SK-N-SH treated with all-trans-retinoic acid at 6 μM for 48 hours (cell line): ENCODE measurements around the gene ALK.

Experiments
- ATAC-seq: fragments of 200-7000 bp; cut with Tn5 transposase; 3 replicates; pipeline ENCODE4 v1.9.1; 2020; ENCODE audit warnings: mild to moderate bottlenecking, moderate library complexity
- ARNTL ChIP-seq: fragments of 450-650 bp; formaldehyde crosslinking; IDR thresholded peaks from 2 replicates; pipeline ENCODE4 v1.5.0; 2020; ENCODE audit warnings: low read depth, mild to moderate bottlenecking, moderate library complexity, borderline replicate concordance
- BACH2 ChIP-seq: fragments of 250-450 bp; sonication (Bioruptor Pico); IDR thresholded peaks from 2 replicates; pipeline ENCODE4 v1.9.0; 2021; ENCODE audit warnings: mild to moderate bottlenecking, borderline replicate concordance
- CREB5 ChIP-seq: fragments of 250-450 bp; sonication (Bioruptor Pico); IDR thresholded peaks from 2 replicates; pipeline ENCODE4 v1.5.1; 2020; ENCODE audit warnings: low read depth, mild to moderate bottlenecking, moderate library complexity
- CSDC2 ChIP-seq: fragments of 250-450 bp; sonication (Bioruptor Pico); IDR thresholded peaks from 2 replicates; pipeline ENCODE4 v1.5.0; 2020; ENCODE audit warnings: mild to moderate bottlenecking, moderate library complexity
- CSRNP3 ChIP-seq: fragments of 250-450 bp; sonication (Bioruptor Pico); IDR thresholded peaks from 2 replicates; pipeline ENCODE4 v1.5.1; 2021; ENCODE audit warnings: mild to moderate bottlenecking, moderate library complexity
- ESRRG ChIP-seq: fragments of 250-450 bp; sonication (Bioruptor Pico); IDR thresholded peaks from 2 replicates; pipeline ENCODE4 v1.6.1; 2021; ENCODE audit warnings: mild to moderate bottlenecking
- GLIS3 ChIP-seq: fragments of 250-450 bp; sonication (Bioruptor Pico); IDR thresholded peaks from 2 replicates; pipeline ENCODE4 v1.5.0; 2020; ENCODE audit warnings: mild to moderate bottlenecking, moderate library complexity
- ISL1 ChIP-seq: fragments of 250-450 bp; sonication (Bioruptor Pico); IDR thresholded peaks from 2 replicates; pipeline ENCODE4 v2.1.2; 2022; ENCODE audit warnings: mild to moderate bottlenecking, moderate library complexity
- OSR1 ChIP-seq: fragments of 250-450 bp; sonication (Bioruptor Pico); IDR thresholded peaks from 2 replicates; pipeline ENCODE4 v1.8.0; 2022; ENCODE audit warnings: moderate library complexity, mild to moderate bottlenecking, inconsistent platforms
- PATZ1 ChIP-seq: fragments of 250-450 bp; sonication (Bioruptor Pico); IDR thresholded peaks from 2 replicates; pipeline ENCODE4 v1.8.0; 2020; ENCODE audit warnings: mild to moderate bottlenecking, moderate library complexity, borderline replicate concordance
- POU6F1 ChIP-seq: fragments of 250-450 bp; sonication (Bioruptor Pico); IDR thresholded peaks from 2 replicates; pipeline ENCODE4 v1.8.0; 2021; ENCODE audit warnings: low read depth, mild to moderate bottlenecking, moderate library complexity, borderline replicate concordance
- PPARA ChIP-seq: fragments of 250-450 bp; sonication (Bioruptor Pico); IDR thresholded peaks from 2 replicates; pipeline ENCODE4 v1.5.0; 2020; ENCODE audit warnings: mild to moderate bottlenecking, borderline replicate concordance
- SNAI2 ChIP-seq: fragments of 250-450 bp; sonication (Bioruptor Pico); IDR thresholded peaks from 2 replicates; pipeline ENCODE4 v1.5.0; 2020; ENCODE audit warnings: mild to moderate bottlenecking, moderate library complexity
- TCF4 ChIP-seq: fragments of 250-450 bp; sonication (Bioruptor Pico); IDR thresholded peaks from 2 replicates; pipeline ENCODE4 v1.8.0; 2021; ENCODE audit warnings: mild to moderate bottlenecking, moderate library complexity, borderline replicate concordance
- TOX ChIP-seq: fragments of 250-450 bp; sonication (Bioruptor Pico); IDR thresholded peaks from 2 replicates; pipeline ENCODE4 v1.8.0; 2021; ENCODE audit warnings: mild to moderate bottlenecking, moderate library complexity, borderline replicate concordance
- TSHZ2 ChIP-seq: fragments of 250-450 bp; sonication (Bioruptor Pico); IDR thresholded peaks from 2 replicates; pipeline ENCODE4 v1.5.0; 2020; ENCODE audit warnings: mild to moderate bottlenecking, moderate library complexity
- ZC3H10 ChIP-seq: fragments of 250-450 bp; sonication (Bioruptor Pico); IDR thresholded peaks from 2 replicates; pipeline ENCODE4 v1.5.1; 2021; ENCODE audit warnings: mild to moderate bottlenecking, moderate library complexity
- ZFP3 ChIP-seq: fragments of 250-450 bp; sonication (Bioruptor Pico); IDR thresholded peaks from 2 replicates; pipeline ENCODE4 v1.5.0; 2020; ENCODE audit warnings: mild to moderate bottlenecking, moderate library complexity
- ZFP30 ChIP-seq: fragments of 450-650 bp; formaldehyde crosslinking; IDR thresholded peaks from 2 replicates; pipeline ENCODE4 v1.5.0; 2022; ENCODE audit warnings: mild to moderate bottlenecking, moderate library complexity
- ZNF565 ChIP-seq: fragments of 450-650 bp; formaldehyde crosslinking; conservative IDR thresholded peaks from 2 replicates; pipeline ENCODE4 v1.5.0; 2020; ENCODE audit warnings: low read depth, mild to moderate bottlenecking, moderate library complexity
- ZNF70 ChIP-seq: fragments of 450-650 bp; formaldehyde crosslinking; IDR thresholded peaks from 2 replicates; pipeline ENCODE4 v1.5.0; 2020; ENCODE audit warnings: mild to moderate bottlenecking, moderate library complexity
- ZNF8 ChIP-seq: fragments of 450-650 bp; formaldehyde crosslinking; IDR thresholded peaks from 2 replicates; pipeline ENCODE4 v1.5.0; 2020; ENCODE audit warnings: mild to moderate bottlenecking, moderate library complexity

The ALK gene

GRCh38 chr2:29269095-29269764 is 652.2 kb downstream of the ALK start:
- no peak for ATAC-seq

GRCh38 chr2:29267720-29268119 is 653.7 kb downstream of the ALK start:
- ATAC-seq = peak; percentile 57
- TF ChIP-seq ESRRG = no peak
- TF ChIP-seq CSDC2 (CRISPR knock-in tag) = no peak
- TF ChIP-seq SNAI2 = peak; percentile 92; the same call in 1 of the 2 replicates
- TF ChIP-seq ZFP3 (CRISPR knock-in tag) = no peak
- peak; percentile 87 for TF ChIP-seq ISL1 (CRISPR knock-in tag)
- TF ChIP-seq POU6F1 = no peak
- peak; percentile 93 for TF ChIP-seq TCF4 (CRISPR knock-in tag)
- no peak for TF ChIP-seq OSR1 (CRISPR knock-in tag)
- peak; percentile 87 for TF ChIP-seq TSHZ2 (CRISPR knock-in tag)
- no peak for TF ChIP-seq ARNTL (CRISPR knock-in tag)
- TF ChIP-seq PPARA (CRISPR knock-in tag) = no peak
- no peak for TF ChIP-seq TOX (CRISPR knock-in tag)
- no peak for TF ChIP-seq ZNF565 (CRISPR knock-in tag)
- 0 out of 2 replicates have a peak, but pooled peaks have one; percentile 24 for TF ChIP-seq ZNF8 (CRISPR knock-in tag)
- TF ChIP-seq BACH2 (CRISPR knock-in tag) = no peak
- no peak for TF ChIP-seq ZC3H10 (CRISPR knock-in tag)
- no peak for TF ChIP-seq CREB5 (CRISPR knock-in tag)
- no peak for TF ChIP-seq ZFP30 (CRISPR knock-in tag)
- TF ChIP-seq ZNF70 (CRISPR knock-in tag) = 0 out of 2 replicates have a peak, but pooled peaks have one; percentile 35
- no peak for TF ChIP-seq CSRNP3
- no peak for TF ChIP-seq GLIS3

More at GRCh38 chr2:29269095-29269764, 652.2 kb downstream of the ALK start:
- TF ChIP-seq SNAI2 (no peak), POU6F1 (no peak), TCF4 (CRISPR knock-in tag) (no peak), TOX (CRISPR knock-in tag) (no peak), ZNF565 (CRISPR knock-in tag) (no peak), ZC3H10 (CRISPR knock-in tag) (no peak), PATZ1 (CRISPR knock-in tag) (no peak), BACH2 (CRISPR knock-in tag) (no peak), ZFP3 (CRISPR knock-in tag) (no peak), PPARA (CRISPR knock-in tag) (no peak), ZNF8 (CRISPR knock-in tag) (no peak), GLIS3 (no peak)
